ENCODE data around the gene KCTD2. TPM values are rescaled to one million over a fixed set of nuclear protein-coding genes. Genes with fewer than 3 reads are reported as not detected.
A peak's percentile ranks its signal among the peaks of the same experiment; 100 is the strongest.

Gene KCTD2
- total RNA-seq, 2 donors from 2014 or later = 16.7 to 19.7 TPM

- intact Hi-C loops (cut with DNase I, micrococcal nuclease) = no loop called here
- DNase-seq (peak; percentile 92 to 94), ATAC-seq (peak; percentile 63)
These were observed 40.8 kb downstream of the KCTD2 start, which contains the start of gene SLC16A5 for GRCh38 chr17:75087558-75088453. Gene SLC16A5, plus strand, starts transcription at chr17:75087954. Its CDS starts 5,683 bp downstream, at chr17:75093637.

DNA sequence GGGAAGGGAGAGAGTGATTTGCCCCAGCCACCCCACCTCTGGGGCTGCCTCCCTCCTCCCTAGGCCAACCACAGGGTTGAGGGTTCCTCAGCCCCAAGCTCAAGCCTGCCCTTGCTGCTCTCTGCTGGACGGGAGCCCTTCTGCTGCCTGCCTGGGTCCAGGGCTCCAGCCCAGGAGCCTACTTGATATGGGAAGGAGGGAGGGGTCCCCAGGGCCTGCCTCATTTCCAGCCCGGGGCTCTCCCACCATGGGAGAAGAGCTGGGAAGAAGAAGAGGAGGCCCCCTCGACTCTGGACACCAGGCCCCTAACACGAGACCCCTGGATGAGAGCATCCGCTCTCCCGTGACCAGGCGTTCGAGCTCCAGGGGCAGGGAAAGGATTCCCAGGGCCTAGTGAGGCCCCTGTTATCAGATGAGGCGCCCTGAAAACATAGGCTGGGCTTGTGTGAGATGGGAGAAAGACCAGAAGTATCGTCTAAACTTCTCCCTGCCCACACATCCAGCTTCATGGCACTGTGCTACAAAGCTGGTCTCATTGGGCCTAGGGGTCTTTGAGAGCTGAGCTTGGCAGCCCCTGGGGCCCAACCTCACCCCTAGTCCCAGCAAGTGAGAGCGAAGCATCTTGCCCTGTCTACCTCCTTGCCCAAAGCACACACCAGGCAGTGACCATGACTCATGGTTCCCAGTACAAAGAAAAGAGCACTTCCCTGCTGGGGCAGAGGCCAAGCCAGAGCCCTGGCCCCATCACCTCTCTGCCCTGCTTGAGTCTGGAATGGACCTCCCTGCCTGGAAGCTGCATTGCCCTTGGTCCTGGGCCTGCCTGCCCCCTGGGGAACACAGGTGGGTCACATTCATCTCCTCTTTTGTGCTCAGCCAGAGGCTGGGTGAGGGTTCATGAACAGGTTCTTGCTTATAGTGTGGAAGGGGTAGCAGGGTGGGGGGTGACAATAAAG lies 41.7 kb downstream of the KCTD2 start:
- peak in 1 of 2 donors; percentile 45 for DNase-seq
- intact Hi-C loops (cut with DNase I, micrococcal nuclease) = no loop called here

DNA sequence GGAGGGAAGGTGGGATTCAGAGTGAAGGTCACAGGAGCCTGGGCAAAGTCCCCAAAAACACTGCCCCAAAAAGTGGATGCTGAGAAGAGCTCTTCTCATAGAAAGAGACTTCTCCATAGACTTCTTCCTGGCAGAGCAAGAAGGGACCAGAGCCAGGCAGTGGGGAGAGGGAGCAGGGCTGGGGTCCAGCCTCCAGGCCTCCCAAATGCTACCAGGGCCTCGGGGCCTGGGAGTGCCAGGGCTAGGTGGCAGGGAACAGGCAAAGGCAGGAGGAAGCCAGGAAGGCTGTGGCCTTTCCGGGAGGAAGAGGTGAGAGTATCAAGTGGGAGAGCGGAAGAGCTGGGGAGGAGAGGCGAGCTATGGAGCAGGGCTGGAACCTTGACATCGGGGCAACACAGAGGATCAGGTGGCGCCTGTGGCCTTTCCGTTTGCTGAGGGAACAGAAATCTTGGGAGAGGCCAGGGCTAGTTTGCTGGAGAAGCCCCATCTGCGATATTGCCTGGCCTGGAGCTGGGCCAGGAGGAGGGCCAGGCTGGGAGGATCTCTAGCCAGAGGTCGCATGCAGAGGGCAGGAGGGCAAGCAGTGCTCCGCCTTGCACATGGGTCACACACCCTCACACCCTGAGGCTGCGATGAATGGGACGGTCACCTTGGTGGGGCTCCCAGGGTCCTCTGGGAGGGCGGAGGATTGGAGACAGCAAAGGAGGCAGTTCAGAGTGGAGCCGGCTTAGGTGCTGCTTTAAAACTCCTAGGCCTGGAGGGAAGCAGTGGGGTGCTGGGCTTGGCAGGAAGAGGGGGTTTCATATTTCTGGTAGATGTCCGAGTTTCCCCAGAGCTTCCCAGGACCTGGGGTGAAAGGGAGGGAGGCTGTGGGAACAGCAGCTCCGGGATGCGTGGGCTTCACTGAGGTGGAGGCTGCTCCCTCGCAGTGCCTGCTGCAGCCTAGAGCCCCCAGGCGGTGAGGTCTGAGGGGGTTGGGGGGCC lies 44.1 kb downstream of the KCTD2 start:
- intact Hi-C loops (cut with DNase I, micrococcal nuclease) = no loop called here
- peak; percentile 76 to 81 for DNase-seq
- peak; percentile 44 for ATAC-seq

More for the DNA sequence above, 41.7 kb downstream of the KCTD2 start:
- peak; percentile 1 for ATAC-seq

GRCh38 chr17:75091855-75092327 lies 44.9 kb downstream of the KCTD2 start:
- intact Hi-C loops (cut with DNase I, micrococcal nuclease) = no loop called here
- peak; percentile 42 for ATAC-seq
- peak; percentile 76 to 83 for DNase-seq

GRCh38 chr17:75093548-75094158 lies 46.6 kb downstream of the KCTD2 start:
- ATAC-seq = no peak
- intact Hi-C loops (cut with DNase I, micrococcal nuclease) = no loop called here
- DNase-seq = no peak

DNA sequence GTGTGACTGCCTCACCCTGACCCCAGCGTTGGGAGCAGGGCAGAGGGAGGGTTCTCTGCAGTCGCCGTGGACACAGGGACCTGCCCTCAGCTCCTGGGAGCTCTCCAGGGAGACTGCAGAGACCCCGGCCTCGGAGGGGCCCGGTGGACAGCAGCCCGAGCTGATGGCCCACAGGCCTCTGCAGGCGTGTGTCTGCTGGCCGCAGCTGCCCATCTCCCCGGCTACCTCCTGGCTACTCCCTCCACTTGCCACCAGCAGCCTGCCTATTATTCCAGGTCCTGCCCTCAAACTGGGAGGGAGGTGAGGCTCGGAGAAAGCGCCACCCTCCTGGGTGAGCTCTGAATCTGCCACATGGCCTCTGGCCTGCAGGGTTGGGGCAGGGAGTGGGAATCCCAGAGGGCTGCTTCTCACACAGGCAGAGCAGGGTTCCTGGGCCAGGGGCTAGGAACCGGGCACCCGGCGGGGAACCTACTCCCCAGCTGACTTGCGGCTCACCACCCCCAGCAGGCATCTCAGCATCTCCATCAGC lies 47.9 kb downstream of the KCTD2 start:
- DNase-seq = peak; percentile 38 to 68
- intact Hi-C loops (cut with DNase I, micrococcal nuclease) = no loop called here
- ATAC-seq = peak; percentile 16

DNA sequence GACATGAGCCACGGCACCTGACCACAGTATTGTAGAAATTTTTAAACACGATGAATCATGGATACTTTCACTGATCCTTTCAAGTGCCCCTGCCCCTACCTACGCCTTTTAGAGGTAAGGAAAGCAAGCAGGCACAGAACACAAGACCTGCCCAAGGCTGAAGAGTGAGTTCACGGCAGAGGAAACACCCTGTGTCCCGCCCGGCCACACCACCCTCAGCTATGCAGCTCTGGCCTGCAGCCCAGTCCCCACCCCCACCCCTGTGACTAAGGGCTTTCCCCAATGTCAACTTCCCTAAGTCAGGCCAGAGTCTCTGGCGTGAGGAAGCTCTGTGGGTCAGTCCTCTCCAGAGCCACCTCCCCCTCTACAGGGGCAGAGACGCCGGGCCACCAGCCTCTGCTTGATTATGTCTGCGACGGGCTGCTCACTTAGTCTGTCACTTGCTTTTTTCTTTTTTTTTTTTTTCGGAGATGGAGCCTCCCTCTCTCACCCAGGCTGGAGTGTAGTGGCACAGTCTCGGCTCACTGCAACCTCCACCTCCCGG lies 49.1 kb downstream of the KCTD2 start:
- intact Hi-C loops (cut with DNase I, micrococcal nuclease) = no loop called here
- ATAC-seq (peak; percentile 77), DNase-seq (peak; percentile 86 to 92)

DNA sequence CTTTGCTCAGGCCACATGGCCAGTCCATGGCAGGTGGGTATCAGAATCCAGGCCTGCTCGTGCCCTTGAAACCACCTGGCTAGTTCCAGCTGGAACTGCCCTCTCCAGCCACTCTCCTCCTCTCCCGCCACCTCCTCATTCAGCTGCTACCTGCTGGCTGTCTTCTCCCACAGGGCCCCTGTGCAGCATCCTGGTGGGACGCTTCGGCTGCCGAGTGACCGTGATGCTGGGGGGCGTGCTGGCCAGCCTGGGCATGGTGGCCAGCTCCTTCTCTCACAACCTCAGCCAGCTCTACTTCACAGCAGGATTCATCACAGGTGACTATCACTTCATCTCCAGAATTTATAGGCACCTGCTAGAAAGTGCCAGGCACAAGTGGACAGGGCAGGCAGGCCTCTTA lies 50.8 kb downstream of the KCTD2 start:
- intact Hi-C loops (cut with DNase I, micrococcal nuclease) = no loop called here
- ATAC-seq (no peak), DNase-seq (no peak)

GRCh38 chr17:75098861-75099260 lies 51.8 kb downstream of the KCTD2 start:
- intact Hi-C loops (cut with DNase I, micrococcal nuclease) = no loop called here
- no peak for DNase-seq
- ATAC-seq = no peak

GRCh38 chr17:75099881-75100595 lies 53.0 kb downstream of the KCTD2 start:
- ATAC-seq (no peak), DNase-seq (no peak)
- intact Hi-C loops (cut with DNase I, micrococcal nuclease) = no loop called here

GRCh38 chr17:75102385-75102821 lies 55.4 kb downstream of the KCTD2 start:
- intact Hi-C loops (cut with DNase I, micrococcal nuclease) = no loop called here
- ATAC-seq (no peak), DNase-seq (no peak)

DNA sequence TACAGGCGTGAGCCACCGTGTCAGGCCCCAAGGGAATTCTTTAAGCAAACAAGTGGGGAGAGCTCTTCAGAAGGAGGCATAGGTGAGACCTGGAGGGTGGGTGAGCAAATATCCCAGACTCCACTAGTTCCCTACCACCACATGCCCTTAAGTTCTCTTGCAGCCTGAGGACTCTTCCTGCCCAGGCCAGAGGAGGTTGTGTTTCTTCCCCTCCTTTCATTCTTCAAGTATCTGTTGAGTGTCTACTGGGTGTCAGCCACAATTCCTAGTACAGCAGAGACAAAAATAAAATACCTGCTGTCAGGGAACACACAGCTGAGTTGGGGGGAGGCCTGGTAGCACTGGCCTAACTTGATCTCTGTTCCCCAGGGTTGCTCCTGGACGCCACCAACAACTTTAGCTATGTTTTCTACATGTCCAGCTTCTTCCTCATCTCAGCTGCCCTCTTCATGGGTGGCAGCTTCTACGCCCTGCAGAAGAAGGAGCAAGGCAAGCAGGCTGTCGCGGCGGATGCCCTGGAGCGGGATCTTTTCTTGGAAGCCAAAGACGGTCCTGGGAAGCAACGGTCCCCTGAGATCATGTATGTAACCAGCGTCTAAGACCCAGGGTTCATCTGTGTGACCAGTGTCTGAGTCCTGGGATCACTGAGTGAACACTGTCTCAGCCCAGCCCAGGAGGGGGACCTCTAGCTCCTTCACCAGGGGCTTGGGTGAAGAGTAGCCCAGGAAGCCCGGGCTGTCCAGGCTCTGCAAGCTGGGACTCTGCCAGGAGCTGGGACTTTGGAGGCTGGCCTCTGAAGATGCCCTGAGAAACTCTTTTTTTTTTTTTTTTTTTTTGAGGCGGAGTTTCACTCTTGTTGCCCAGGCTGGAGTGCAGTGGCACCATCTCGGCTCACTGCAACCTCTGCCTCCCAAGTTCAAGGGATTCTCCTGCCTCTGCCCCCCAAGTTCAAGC lies 56.9 kb downstream of the KCTD2 start:
- intact Hi-C loops (cut with DNase I, micrococcal nuclease) = no loop called here

DNA sequence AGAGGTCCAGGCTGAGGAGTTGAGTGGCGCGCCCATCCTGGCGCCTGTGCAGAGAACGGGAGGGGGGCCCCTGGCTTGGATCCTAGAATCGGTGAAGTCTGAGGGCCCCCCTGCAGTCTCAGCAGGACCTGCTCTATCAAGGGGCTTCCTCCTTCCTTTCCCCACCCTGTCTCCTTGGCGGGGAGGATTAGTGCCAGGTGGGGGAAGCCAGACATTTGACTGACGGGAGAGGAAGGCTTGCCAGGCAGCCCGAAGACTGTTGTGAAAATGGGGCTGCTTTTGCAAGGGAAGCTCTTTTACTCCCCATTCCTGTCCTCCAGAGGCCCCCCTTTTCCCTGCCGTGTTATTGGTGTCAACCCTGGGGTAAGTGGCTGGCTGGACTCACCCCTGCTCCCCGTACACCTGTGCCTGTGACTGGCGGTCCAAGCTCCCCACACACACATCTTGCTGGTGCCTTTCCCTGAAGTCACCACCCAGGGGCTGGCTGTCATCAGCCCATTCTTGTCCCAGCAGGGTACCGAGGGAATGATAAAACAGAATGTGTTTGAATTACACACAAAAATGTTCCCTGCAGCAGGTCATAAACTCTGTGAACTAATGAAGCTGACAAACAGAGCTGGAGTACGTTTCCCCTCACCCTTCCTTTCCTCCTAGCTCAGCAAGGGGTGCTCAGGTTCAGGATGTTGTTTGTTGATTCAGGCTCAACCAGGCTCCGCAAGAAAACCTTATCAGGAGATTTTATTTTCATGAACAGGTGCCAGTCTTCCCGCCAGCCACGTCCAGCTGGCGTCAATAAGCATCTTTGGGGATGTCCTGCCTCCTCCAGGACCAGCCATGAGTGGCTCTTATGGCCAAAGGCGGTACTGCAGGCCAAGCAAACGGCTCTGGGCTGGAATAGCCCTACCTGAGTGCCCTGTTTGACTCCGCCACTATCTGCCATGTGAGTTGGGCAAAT lies 58.4 kb downstream of the KCTD2 start:
- intact Hi-C loops (cut with DNase I, micrococcal nuclease) = no loop called here
- DNase-seq = peak; percentile 67 to 73
- peak; percentile 64 for ATAC-seq

More for the DNA sequence above, 56.9 kb downstream of the KCTD2 start:
- DNase-seq (no peak), ATAC-seq (no peak)

- no peak for ATAC-seq
These were observed 61.2 kb downstream of the KCTD2 start for GRCh38 chr17:75108193-75108592.

More at GRCh38 chr17:75108193-75108592, 61.2 kb downstream of the KCTD2 start:
- no peak for DNase-seq
- intact Hi-C loops (cut with DNase I, micrococcal nuclease) = no loop called here

All from left colon (tissue), 2 donors.